Psoas muscle (tissue), 8 donors: ENCODE measurements around the gene TMEM9B. TPM values are rescaled to one million over a fixed set of nuclear protein-coding genes. Genes with fewer than 3 reads are reported as not detected.
"Not testable (repeated sequence)": the region's sequence is repeated elsewhere in the genome, so short reads cannot be mapped to it uniquely, and the experiment has no call there.

Experiments used
- ATAC-seq, 4 donors: fragments of 200-7000 bp; cut with Tn5 transposase; one replicate each; pipeline ENCODE4 v1.9.1; 2020; ENCODE audit warnings: moderate library complexity in 3 of 4, mild to moderate bottlenecking in 2 of 4
- DNase-seq, 2 donors: peaks; one replicate each; pipeline ENCODE4 v3.0.0-alpha.2; 2020
- H3K27ac ChIP-seq: fragments of 200-600 bp; one replicate; pipeline ENCODE4 v1.8.0; 2022
- H3K27me3 ChIP-seq, 3 donors: fragments of 200-600 bp in 1 of 3; one replicate each; pipeline versions ENCODE4 v1.6.1 to v1.8.0; 2013 to 2022; ENCODE audit warnings: low read length in 2 of 3, mild to moderate bottlenecking in 2 of 3, moderate library complexity in 1 of 3; ENCODE audit not compliant: insufficient read depth in 3 of 3
- H3K36me3 ChIP-seq, 2 donors: fragments of 200-600 bp in 1 of 2; one replicate each; pipeline versions ENCODE4 v1.6.1 to v1.8.0; 2013 to 2022; ENCODE audit warnings: low read depth in 1 of 2, mild to moderate bottlenecking in 1 of 2, moderate library complexity in 1 of 2; ENCODE audit not compliant: insufficient read depth in 1 of 2
- H3K4me1 ChIP-seq: fragments of 200-600 bp; one replicate; pipeline ENCODE4 v1.8.0; 2022
- H3K4me3 ChIP-seq: fragments of 200-600 bp; one replicate; pipeline ENCODE4 v1.8.0; 2022; ENCODE audit warnings: mild to moderate bottlenecking
- H3K9me3 ChIP-seq: fragments of 200-600 bp; one replicate; pipeline ENCODE4 v1.8.0; 2022
- CTCF ChIP-seq: fragments of 200-600 bp; IDR thresholded peaks from one replicate; pipeline ENCODE4 v1.8.0; 2022; ENCODE audit warnings: antibody characterized with exemption
- WGBS, 3 donors: extraction: QIAGEN DNeasy Blood & Tissue Kit; methylation state at CpG; one replicate each; pipeline versions ENCODE4 v1.1.6 to v1.1.7; 2013; 5-methylcytosine and 5-hydroxymethylcytosine counted together
- intact Hi-C, 2 donors: fragments of 100-400 bp; cut with DNase I; formaldehyde crosslinking; loops; one replicate each; pipeline versions ENCODE4 v1.11.0 to v1.14.2; 2022
- polyA plus RNA-seq, 3 donors: library from polyadenylated mRNA; stranded (reverse); fragments of 200-250 nt; gene quantifications; one replicate each; pipeline ENCODE4 v1.2.3, GENCODE V29; 2013
- total RNA-seq, 4 donors: library from RNA; stranded (reverse); fragmentation: NEBNext Ultra II Directional in 2 of 4; extraction: Animal tissue kit (Norgen Biotek cat#: 25700) in 2 of 4; gene quantifications; one replicate each; pipeline versions ENCODE4 v1.2.1 to v1.2.4, GENCODE V29; 2021 to 2023
- donor health status: healthy with polysubstance abuse.
- donor health status: DM: no; HTN: no; CAD: no; lungs with moderate emphysema.
- donor health status: Bipolar disorder and iron deficiency.
- donor health status: healthy.
- donor health status: DM: yes; HTN: yes; CAD: no.
- donor health status: DM: no; HTN: no; CAD: no.
- donor health status: DM: no; HTN: no; CAD: no.
- donor health status: DM: yes; HTN: yes; CAD: no.

The TMEM9B gene
- total and polyA plus RNA-seq, 7 donors, result 32.1 to 83.4 (median 40.7) TPM

- no peaks in the 10 kb centered on the region for H3K4me1 ChIP-seq
- WGBS, 3 donors, result 56 to 88% (median 78%) methylated on average over 3 of the region's 3 CpGs
- intact Hi-C loops, result no loop called here
Measured at GRCh38 chr11:8988329-8989234, 24.3 kb upstream of the TMEM9B start.

GRCh38 chr11:8987446-8987845, 23.2 kb upstream of the TMEM9B start:
- no peak for DNase-seq
- Histone ChIP-seq H3K9me3 (no peaks in the 10 kb centered on the region), H3K27me3 (peaks cover 0 to 2% (median 0%) of the 10 kb centered on the region in 3 donors), H3K4me3 (no peak overlapping the region), H3K36me3 (no peaks in the 10 kb centered on the region), H3K4me1 (no peaks in the 10 kb centered on the region), H3K27ac (no peak overlapping the region)
- intact Hi-C loops, result no loop called here
- ATAC-seq, result no peak
- no peak for TF ChIP-seq CTCF
- 91 to 95% (median 93%) methylated on average over 2 of the region's 2 CpGs for WGBS, 3 donors

More at GRCh38 chr11:8988329-8989234, 24.3 kb upstream of the TMEM9B start:
- Histone ChIP-seq H3K27me3 (peaks cover 0 to 2% (median 0%) of the 10 kb centered on the region in 3 donors), H3K4me3 (no peak overlapping the region), H3K9me3 (no peaks in the 10 kb centered on the region), H3K36me3 (no peaks in the 10 kb centered on the region), H3K27ac (no peak overlapping the region)
- ATAC-seq (no peak), DNase-seq (no peak)
- TF ChIP-seq CTCF, result no peak

DNA sequence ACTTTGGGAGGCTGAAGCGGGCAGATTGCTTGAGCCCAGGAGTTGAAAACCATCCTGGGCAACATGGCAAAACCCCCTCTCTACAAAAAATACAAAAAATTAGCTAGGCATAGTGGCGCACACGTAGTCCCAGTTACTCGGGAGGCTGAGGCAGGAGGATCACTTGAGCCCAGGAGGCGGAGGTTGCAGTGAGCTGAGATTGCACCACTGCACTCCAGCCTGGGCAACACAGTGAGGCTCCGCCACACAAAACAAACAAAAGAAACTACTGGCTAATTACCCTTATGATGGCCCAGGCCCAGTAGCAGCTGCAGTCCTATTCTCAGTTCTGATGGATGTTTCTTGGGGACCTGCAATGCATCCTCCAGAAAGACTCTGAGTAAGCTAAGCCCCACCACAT, 22.5 kb upstream of the TMEM9B start:
- ATAC-seq, H3K9me3 ChIP-seq, H3K27ac ChIP-seq, H3K36me3 ChIP-seq, intact Hi-C loops, H3K27me3 ChIP-seq, H3K4me1 ChIP-seq, DNase-seq, H3K4me3 ChIP-seq: not testable (repeated sequence)
- 96 to 99% (median 98%) methylated on average over 6 of the region's 6 CpGs for WGBS, 3 donors

DNA sequence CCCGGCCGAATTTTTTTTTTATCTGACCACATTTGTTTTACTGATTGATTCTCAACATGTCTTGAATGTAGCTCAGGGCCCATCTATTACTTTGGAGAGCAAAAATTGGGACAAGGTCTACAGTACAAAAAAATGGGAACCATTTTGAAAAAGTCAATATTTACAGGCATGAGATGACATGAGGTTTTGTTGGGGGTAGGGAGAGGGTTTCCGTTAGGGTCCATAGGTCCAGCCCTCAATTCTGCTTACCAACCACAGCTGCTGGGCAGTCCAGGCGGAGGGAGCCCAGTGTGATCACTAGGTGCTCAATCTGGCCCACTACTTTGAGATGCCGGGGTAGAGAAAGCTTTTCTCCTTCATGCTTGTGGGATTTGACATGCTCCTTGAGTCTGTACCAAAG, 21.2 kb upstream of the TMEM9B start:
- Histone ChIP-seq H3K36me3 (no peaks in the 10 kb centered on the region), H3K4me3 (no peak overlapping the region), H3K27me3 (peaks cover 0 to 2% (median 0%) of the 10 kb centered on the region in 3 donors), H3K27ac (no peak overlapping the region), H3K9me3 (no peaks in the 10 kb centered on the region), H3K4me1 (no peaks in the 10 kb centered on the region)
- TF ChIP-seq CTCF, result no peak
- intact Hi-C loops, result no loop called here
- 93 to 96% (median 95%) methylated on average over 5 of the region's 5 CpGs for WGBS, 3 donors
- ATAC-seq (no peak), DNase-seq (no peak)

GRCh38 chr11:8983552-8983951, 19.3 kb upstream of the TMEM9B start:
- no peaks in the 10 kb centered on the region for H3K4me1 ChIP-seq
- no peak overlapping the region for H3K4me3 ChIP-seq
- no peaks in the 10 kb centered on the region for H3K9me3 ChIP-seq
- DNase-seq (no peak), ATAC-seq (no peak)
- no peak overlapping the region for H3K27ac ChIP-seq
- H3K36me3 ChIP-seq, result no peaks in the 10 kb centered on the region
- no peak for TF ChIP-seq CTCF
- intact Hi-C loops, result no loop called here
- WGBS, 3 donors, result 75 to 81% (median 78%) methylated on average over 2 of the region's 2 CpGs
- peaks cover 0 to 2% (median 0%) of the 10 kb centered on the region in 3 donors for H3K27me3 ChIP-seq
